ENCODE measurements around the gene BSDC1. TPM values are rescaled to one million over a fixed set of nuclear protein-coding genes. Genes with fewer than 3 reads are reported as not detected.

BSDC1 gene
- total and polyA plus RNA-seq, 11 donors, result 25.1 to 53.2 (median 44.5) TPM

- peaks cover 0 to 94% (median 84%) of the 10 kb centered on the region in 9 donors for H3K36me3 ChIP-seq
- H3K27ac ChIP-seq, result no peak overlapping the region
Observed at GRCh38 chr1:32329931-32330466, 64.2 kb downstream of the BSDC1 start.

GRCh38 chr1:32327204-32327603 is 67.0 kb downstream of the BSDC1 start:
- no peak for TF ChIP-seq CTCF (IDR thresholded peaks at IDR 0.05)
- TF ChIP-seq POLR2A (IDR thresholded peaks at IDR 0.05), result no peak
- ATAC-seq (no peak), DNase-seq (no peak)
- H3K4me1 ChIP-seq, result peaks cover 0 to under 1% (median 0%) of the 10 kb centered on the region in 12 donors
- H3K27ac ChIP-seq, result no peak overlapping the region
- intact Hi-C loops (cut with DNase I), result no loop called here
- H3K9me3 ChIP-seq, result no peaks in the 10 kb centered on the region
- peaks cover 0 to 92% (median 79%) of the 10 kb centered on the region in 9 donors for H3K36me3 ChIP-seq
- no peaks in the 10 kb centered on the region for H3K27me3 ChIP-seq
- no peak overlapping the region for H3K4me3 ChIP-seq
- WGBS, 4 donors, result 90 to 95% (median 93%) methylated on average over 8 to 11 of the region's 11 CpGs

More at GRCh38 chr1:32329931-32330466, 64.2 kb downstream of the BSDC1 start:
- ATAC-seq (no peak), DNase-seq (no peak)
- intact Hi-C loops (cut with DNase I), result loop anchor here in 2 of 10 donors (5.0 to 10.0 kb wide), 2 partner anchors 82 to 105 kb away; partner anchors contain the start of genes EIF3I (in 1 of the 2) and TMEM234 (in 1 of the 2)
- no peak overlapping the region for H3K4me3 ChIP-seq
- 86 to 95% (median 91%) methylated on average over 4 of the region's 4 CpGs for WGBS, 4 donors
- peaks cover 0 to 12% (median 8%) of the 10 kb centered on the region in 12 donors for H3K4me1 ChIP-seq
- no peak for TF ChIP-seq CTCF (IDR thresholded peaks at IDR 0.05)
- TF ChIP-seq POLR2A (IDR thresholded peaks at IDR 0.05), result no peak
- peaks cover 0 to 3% (median 0%) of the 10 kb centered on the region in 9 donors for H3K27me3 ChIP-seq
- no peaks in the 10 kb centered on the region for H3K9me3 ChIP-seq

- intact Hi-C loops (cut with DNase I), result no loop called here
- peak in 1 of 4 donors; percentile 38 for ATAC-seq
- H3K9me3 ChIP-seq, result no peaks in the 10 kb centered on the region
- peaks cover 0 to 73% (median 57%) of the 10 kb centered on the region in 9 donors for H3K36me3 ChIP-seq
- no peak overlapping the region for H3K4me3 ChIP-seq
- H3K27ac ChIP-seq, result peak overlapping the region in 1 of 12 donors; percentile 66
- H3K4me1 ChIP-seq, result peaks cover 0 to 10% (median under 1%) of the 10 kb centered on the region in 12 donors
- no peak for DNase-seq
- no peak for TF ChIP-seq POLR2A (IDR thresholded peaks at IDR 0.05)
- no peak for TF ChIP-seq CTCF (IDR thresholded peaks at IDR 0.05)
- 51 to 67% (median 59%) methylated on average over 5 of the region's 5 CpGs for WGBS, 4 donors
- H3K27me3 ChIP-seq, result no peaks in the 10 kb centered on the region
Observed at GRCh38 chr1:32321712-32322291, 72.4 kb downstream of the BSDC1 start.

- H3K9me3 ChIP-seq, result no peaks in the 10 kb centered on the region
- peaks cover 0 to 17% (median 6%) of the 10 kb centered on the region in 12 donors for H3K4me1 ChIP-seq
- intact Hi-C loops (cut with DNase I), result loop anchor here in 8 of 10 donors (5.0 to 10.0 kb wide), 5 partner anchors 73 to 103 kb away; partner anchors contain the start of genes EIF3I (in 1 of the 8), FAM167B (in 1 of the 8) and TMEM234 (in 1 of the 8)
- peaks cover 0 to 49% (median 29%) of the 10 kb centered on the region in 9 donors for H3K36me3 ChIP-seq
- TF ChIP-seq CTCF (IDR thresholded peaks at IDR 0.05) (no peak), POLR2A (IDR thresholded peaks at IDR 0.05) (no peak)
- no peak for ATAC-seq
- DNase-seq, result no peak
- no peak overlapping the region for H3K4me3 ChIP-seq
- H3K27ac ChIP-seq, result no peak overlapping the region
- no peaks in the 10 kb centered on the region for H3K27me3 ChIP-seq
- WGBS, 4 donors, result 96 to 97% (median 97%) methylated on average over 10 of the region's 10 CpGs
Observed at GRCh38 chr1:32318127-32318869, 75.9 kb downstream of the BSDC1 start.

All from heart left ventricle (tissue), 16 donors.